OCI-LY3 (cell line): ENCODE data around the gene DHCR7.
A peak's percentile ranks its signal among the peaks of the same experiment; 100 is the strongest.

Source experiments
- CTCF ChIP-seq: fragments of 200-600, 300-600 bp; sonication (generic); IDR thresholded peaks from 2 replicates; pipeline ENCODE4 v1.5.1; 2014; ENCODE audit warnings: antibody characterized with exemption, low read length, low read depth
- EZH2phosphoT487 ChIP-seq: fragments of 200-600 bp; shearing (Covaris generic); IDR thresholded peaks from 2 replicates; pipeline ENCODE4 v1.6.1; 2018; ENCODE audit warnings: antibody characterized with exemption, mixed run types, low read depth

GRCh38 chr11:71453037-71453917, 5.1 kb upstream of the DHCR7 start, which contains the start of gene NADSYN1:
- TF ChIP-seq CTCF (peak; percentile 28), EZH2phosphoT487 (no peak)
